B cell (primary cell): ENCODE results near the gene PTPN23. TPM values are rescaled to one million over a fixed set of nuclear protein-coding genes. Genes with fewer than 3 reads are reported as not detected.

ENCODE experiments used
- ATAC-seq: fragments of 200-7000 bp; cut with Tn5 transposase; one replicate; pipeline ENCODE4 v1.10.0; 2021; ENCODE audit warnings: low read depth, mild to moderate bottlenecking, moderate number of reproducible peaks, moderate library complexity
- CTCF ChIA-PET: fragments of 350-600 bp; sonication (Branson Sonifier 250); formaldehyde crosslinking; loops from one replicate; lab custom pipeline; 2021; ENCODE audit warnings: antibody characterized with exemption, inconsistent platforms; lab: Charles Lee
- POLR2A ChIA-PET: fragments of 350-600 bp; sonication (Branson Sonifier 250); formaldehyde crosslinking; loops from one replicate; lab custom pipeline; 2021; ENCODE audit warnings: antibody characterized with exemption; lab: Charles Lee
- DNase-seq: peaks from one replicate; pipeline ENCODE4 v3.0.0; 2013
- H2AFZ ChIP-seq: 2 replicates; pipeline ENCODE4 v1.6.1; 2012; ENCODE audit warnings: mild to moderate bottlenecking, low read depth, low read length; ENCODE audit not compliant: insufficient read depth, poor library complexity, severe bottlenecking
- H3K27ac ChIP-seq, 2 donors: 1 replicate in 1 of 2; 2 replicates in 1 of 2; pipeline ENCODE4 v1.5.1; 2012 to 2013; ENCODE audit warnings: low read length in 2 of 2, mild to moderate bottlenecking in 2 of 2, moderate library complexity in 1 of 2
- H3K27me3 ChIP-seq, 4 experiments: fragments of 200-600 bp in 1 of 4; sonication (generic) in 1 of 4; replicated peaks in 1 of 4; 1 replicate in 2 of 4; 2 replicates in 2 of 4; pipeline versions ENCODE4 v1.6.1 to v1.7.0; 2013 to 2016; ENCODE audit warnings: low read length in 3 of 4, mild to moderate bottlenecking in 2 of 4, mixed read lengths in 1 of 4, moderate library complexity in 1 of 4; ENCODE audit not compliant: insufficient read depth in 4 of 4, control insufficient read depth in 3 of 4; ENCODE audit errors: control extremely low read depth in 1 of 4
- H3K36me3 ChIP-seq, 2 experiments: replicated peaks in 1 of 2; 1 replicate in 1 of 2; 2 replicates in 1 of 2; pipeline versions ENCODE4 v1.6.1 to v1.7.1; 2013; ENCODE audit warnings: low read length in 1 of 2; ENCODE audit not compliant: insufficient read depth in 2 of 2, control insufficient read depth in 1 of 2; ENCODE audit errors: control extremely low read depth in 1 of 2, extremely low read depth in 1 of 2
- H3K4me1 ChIP-seq, 2 donors: fragments of 200-600 bp in 1 of 2; sonication (generic) in 1 of 2; 1 replicate in 1 of 2; 2 replicates in 1 of 2; pipeline versions ENCODE4 v1.5.1 to v1.6.1; 2013 to 2017; ENCODE audit warnings: low read length in 2 of 2; ENCODE audit not compliant: control insufficient read depth in 2 of 2, insufficient read depth in 2 of 2
- H3K4me2 ChIP-seq: replicated peaks from 2 replicates; pipeline ENCODE3; 2012; ENCODE audit warnings: mild to moderate bottlenecking, low read depth, low read length; ENCODE audit not compliant: poor library complexity, severe bottlenecking
- H3K4me3 ChIP-seq, 5 experiments: fragments of 200-600 bp in 1 of 5; sonication (generic) in 1 of 5; 1 replicate in 3 of 5; 2 replicates in 2 of 5; pipeline versions ENCODE4 v1.5.1 to v1.7.0; 2011 to 2016; ENCODE audit warnings: low read length in 4 of 5, mild to moderate bottlenecking in 4 of 5, low read depth in 2 of 5, control low read depth in 1 of 5, moderate library complexity in 1 of 5; ENCODE audit not compliant: insufficient read depth in 1 of 5; ENCODE audit errors: control extremely low read depth in 1 of 5, extremely low read depth in 1 of 5
- H3K79me2 ChIP-seq: fragments of 200-600 bp; sonication (generic); one replicate; pipeline ENCODE4 v1.6.0; 2016; ENCODE audit warnings: low read length; ENCODE audit not compliant: control insufficient read depth, insufficient read depth
- H3K9ac ChIP-seq: fragments of 200-600 bp; sonication (generic); 2 replicates; pipeline ENCODE4 v1.6.1; 2017; ENCODE audit warnings: mild to moderate bottlenecking, low read length, moderate library complexity
- H3K9me3 ChIP-seq, 3 donors: one replicate each; pipeline versions ENCODE4 v1.6.1 to v1.7.1; 2013; ENCODE audit warnings: low read length in 2 of 3; ENCODE audit not compliant: control insufficient read depth in 2 of 3, insufficient read depth in 1 of 3; ENCODE audit errors: control extremely low read depth in 1 of 3
- H4K20me1 ChIP-seq: 2 replicates; pipeline ENCODE4 v1.6.0; 2012; ENCODE audit warnings: mild to moderate bottlenecking, low read length; ENCODE audit not compliant: insufficient read depth, control insufficient read depth, poor library complexity, severe bottlenecking
- H3K27ac Mint-ChIP-seq: one replicate; pipeline ENCODE4 v1.8.0; 2021; ENCODE audit warnings: mixed read lengths
- H3K27me3 Mint-ChIP-seq: one replicate; pipeline ENCODE4 v1.8.0; 2021; ENCODE audit warnings: mixed read lengths
- H3K4me1 Mint-ChIP-seq: one replicate; pipeline ENCODE4 v1.8.0; 2021; ENCODE audit warnings: mixed read lengths
- H3K4me3 Mint-ChIP-seq: one replicate; pipeline ENCODE4 v1.8.0; 2021; ENCODE audit warnings: mixed read lengths
- H3K9me3 Mint-ChIP-seq: one replicate; pipeline ENCODE4 v1.8.0; 2022; ENCODE audit warnings: mixed read lengths; ENCODE audit not compliant: insufficient read depth
- CTCF ChIP-seq: fragments of 200-600 bp; IDR thresholded peaks from one replicate; pipeline ENCODE4 v1.8.0; 2022; ENCODE audit warnings: antibody characterized with exemption, mild to moderate bottlenecking
- EZH2 ChIP-seq: IDR thresholded peaks from 2 replicates; pipeline ENCODE4 v1.6.1; 2012; ENCODE audit warnings: borderline replicate concordance, low read depth, mild to moderate bottlenecking, moderate library complexity, low read length; ENCODE audit not compliant: insufficient read depth, poor library complexity, severe bottlenecking
- WGBS: methylation state at CpG from one replicate; pipeline ENCODE4 v1.1.5; 2013; ENCODE audit warnings: missing lambda C conversion rate; ENCODE audit not compliant: insufficient coverage; 5-methylcytosine and 5-hydroxymethylcytosine counted together
- intact Hi-C: fragments of 100-400 bp; cut with micrococcal nuclease; formaldehyde crosslinking; loops from one replicate; pipeline ENCODE4 v1.10.0; 2022
- polyA plus RNA-seq: library from polyadenylated mRNA; depleted of rRNA; stranded (reverse); fragments of >200 nt; gene quantifications from 2 replicates; pipeline ENCODE4 v1.2.3, GENCODE V29; 2012
- total RNA-seq, 2 donors: library from RNA; stranded (reverse); fragments of 120-200 nt in 1 of 2; gene quantifications; 1 replicate in 1 of 2; 2 replicates in 1 of 2; pipeline versions ENCODE4 v1.2.3 to v1.2.4, GENCODE V29; 2013 to 2022

The PTPN23 gene
- total and polyA plus RNA-seq, 2 donors (not counting 1 experiment from before 2014, with no cell fraction given), result 21.3 to 68.8 TPM

- peaks cover 19% of the 10 kb centered on the region for H3K4me1 Mint-ChIP-seq
- ATAC-seq, result no peak
- no peaks in the 10 kb centered on the region for H3K9me3 Mint-ChIP-seq
- ChIA-PET CTCF (interaction anchor here (0.6 kb wide), 1 partner anchor 309 kb away, joined by 3 read pairs; no protein-coding TSS in a partner anchor), POLR2A (no interaction called here)
- H3K27me3 ChIP-seq, result no peaks in the 10 kb centered on the region
- no peak overlapping the region for H3K4me2 ChIP-seq
- no peaks in the 10 kb centered on the region for H3K36me3 ChIP-seq
- peaks cover 52% of the 10 kb centered on the region for H4K20me1 ChIP-seq
- peaks cover 93% of the 10 kb centered on the region for H3K79me2 ChIP-seq
- no peak overlapping the region for H3K4me3 Mint-ChIP-seq
- no peak overlapping the region for H3K27ac Mint-ChIP-seq
- H2AFZ ChIP-seq, result no peak overlapping the region
- WGBS, result 95% methylated on average over 3 of the region's 4 CpGs
- H3K4me3 ChIP-seq, result no peak overlapping the region
- no peak overlapping the region for H3K9ac ChIP-seq
- no peaks in the 10 kb centered on the region for H3K4me1 ChIP-seq
- H3K9me3 ChIP-seq, result peaks cover 0 to under 1% (median 0%) of the 10 kb centered on the region in 3 donors
- DNase-seq, result no peak
- H3K27me3 Mint-ChIP-seq, result no peaks in the 10 kb centered on the region
- intact Hi-C loops, result no loop called here
- no peak overlapping the region for H3K27ac ChIP-seq
- TF ChIP-seq CTCF (no peak), EZH2 (no peak)
These were observed 71.8 kb downstream of the PTPN23 start for GRCh38 chr3:47452453-47453215.

GRCh38 chr3:47455806-47456452 lies 75.1 kb downstream of the PTPN23 start:
- ChIA-PET CTCF (no interaction called here), POLR2A (no interaction called here)
- DNase-seq, result no peak
- Histone ChIP-seq H4K20me1 (peaks cover 57% of the 10 kb centered on the region), H3K27ac (no peak overlapping the region), H3K4me2 (no peak overlapping the region), H3K27me3 (no peaks in the 10 kb centered on the region), H3K79me2 (peaks cover 77% of the 10 kb centered on the region), H2AFZ (no peak overlapping the region), H3K4me1 (no peaks in the 10 kb centered on the region), H3K9me3 (peaks cover 0 to 15% (median 1%) of the 10 kb centered on the region in 3 donors), H3K9ac (no peak overlapping the region), H3K36me3 (no peaks in the 10 kb centered on the region), H3K4me3 (no peak overlapping the region)
- Mint-ChIP-seq H3K27me3 (no peaks in the 10 kb centered on the region), H3K27ac (no peak overlapping the region), H3K9me3 (peaks cover 7% of the 10 kb centered on the region), H3K4me1 (peaks cover 16% of the 10 kb centered on the region), H3K4me3 (no peak overlapping the region)
- TF ChIP-seq CTCF (no peak), EZH2 (no peak)
- intact Hi-C loops, result no loop called here
- no peak for ATAC-seq
- 88% methylated on average over 2 of the region's 3 CpGs for WGBS
